Loucy (cell line): Measurements from ENCODE around the gene ALDH1L1.

Source experiments
- H2AFZ ChIP-seq: fragments of 200-600 bp; sonication (generic); 2 replicates; pipeline ENCODE4 v1.6.0; 2016; ENCODE audit warnings: antibody characterized with exemption, mild to moderate bottlenecking, low read length, moderate library complexity
- H3F3A ChIP-seq: fragments of 200-600 bp; 2 replicates; pipeline ENCODE4 v1.6.0; 2016; ENCODE audit warnings: antibody characterized with exemption, low read depth, mild to moderate bottlenecking
- H3K27me3 ChIP-seq: fragments of 200-600 bp; sonication (generic); 2 replicates; pipeline ENCODE4 v1.6.1; 2014; ENCODE audit warnings: low read length, mild to moderate bottlenecking; ENCODE audit not compliant: insufficient read depth, poor library complexity, severe bottlenecking
- H3K36me3 ChIP-seq: fragments of 200-600 bp; sonication (generic); 2 replicates; pipeline ENCODE4 v1.6.1; 2016; ENCODE audit warnings: low read length; ENCODE audit not compliant: insufficient read depth
- H3K4me1 ChIP-seq: fragments of 200-600 bp; sonication (generic); 2 replicates; pipeline ENCODE4 v1.5.1; 2014; ENCODE audit warnings: low read length, mild to moderate bottlenecking; ENCODE audit not compliant: insufficient read depth, poor library complexity, severe bottlenecking
- H3K4me2 ChIP-seq: fragments of 200-600 bp; sonication (generic); 2 replicates; pipeline ENCODE4 v1.6.0; 2014; ENCODE audit warnings: antibody characterized with exemption, low read length, low read depth, mild to moderate bottlenecking; ENCODE audit not compliant: poor library complexity, severe bottlenecking
- H3K4me3 ChIP-seq: fragments of 200-600 bp; sonication (generic); 2 replicates; pipeline ENCODE4 v1.5.1; 2014; ENCODE audit warnings: low read length, mild to moderate bottlenecking, mixed read lengths; ENCODE audit not compliant: poor library complexity, severe bottlenecking
- H3K79me2 ChIP-seq: fragments of 200-600 bp; sonication (generic); 2 replicates; pipeline ENCODE4 v1.6.1; 2014; ENCODE audit warnings: low read length; ENCODE audit not compliant: insufficient read depth
- H3K9ac ChIP-seq: fragments of 200-600 bp; sonication (generic); 2 replicates; pipeline ENCODE4 v1.6.0; 2014; ENCODE audit warnings: mild to moderate bottlenecking, low read depth, low read length, moderate library complexity; ENCODE audit not compliant: poor library complexity, severe bottlenecking
- H3K9me2 ChIP-seq: fragments of 200-600 bp; sonication (generic); replicated peaks from 2 replicates; pipeline ENCODE4 v1.6.1; 2016; ENCODE audit warnings: low read depth, low read length, mixed read lengths
- H3K9me3 ChIP-seq: fragments of 200-600 bp; sonication (generic); 2 replicates; pipeline ENCODE4 v1.6.1; 2014; ENCODE audit warnings: mild to moderate bottlenecking, antibody characterized with exemption, low read length, low read depth; ENCODE audit not compliant: insufficient read depth
- H4K20me1 ChIP-seq: fragments of 200-600 bp; sonication (generic); 2 replicates; pipeline ENCODE4 v1.6.0; 2014; ENCODE audit warnings: antibody characterized with exemption, low read length, mild to moderate bottlenecking; ENCODE audit not compliant: insufficient read depth, poor library complexity, severe bottlenecking
- CTCF ChIP-seq: fragments of 200-600 bp; sonication (generic); conservative IDR thresholded peaks from 2 replicates; pipeline ENCODE4 v1.5.1; 2014; ENCODE audit warnings: mild to moderate bottlenecking, antibody characterized with exemption, low read length
- EZH2phosphoT487 ChIP-seq: fragments of 200-600 bp; IDR thresholded peaks from 2 replicates; pipeline ENCODE4 v1.6.1; 2018; ENCODE audit warnings: antibody characterized with exemption, mild to moderate bottlenecking, moderate library complexity, borderline replicate concordance

Gene ALDH1L1

GRCh38 chr3:126105691-126106187 is 74.6 kb downstream of the ALDH1L1 start:
- Histone ChIP-seq H4K20me1 (no peaks in the 10 kb centered on the region), H3K9me2 (no peaks in the 10 kb centered on the region), H2AFZ (no peak overlapping the region), H3K9ac (no peak overlapping the region), H3K4me2 (no peak overlapping the region), H3K9me3 (no peaks in the 10 kb centered on the region), H3K36me3 (no peaks in the 10 kb centered on the region), H3K4me3 (no peak overlapping the region), H3K4me1 (no peaks in the 10 kb centered on the region), H3K27me3 (no peaks in the 10 kb centered on the region), H3F3A (no peaks in the 10 kb centered on the region), H3K79me2 (no peaks in the 10 kb centered on the region)
- no peak for TF ChIP-seq CTCF

GRCh38 chr3:126104742-126105605 is 75.4 kb downstream of the ALDH1L1 start:
- Histone ChIP-seq H3K9me2 (no peaks in the 10 kb centered on the region), H3K9ac (no peak overlapping the region), H4K20me1 (no peaks in the 10 kb centered on the region), H3K4me2 (no peak overlapping the region), H3K36me3 (no peaks in the 10 kb centered on the region), H3K79me2 (no peaks in the 10 kb centered on the region), H3K4me1 (no peaks in the 10 kb centered on the region), H2AFZ (no peak overlapping the region), H3K4me3 (no peak overlapping the region), H3K9me3 (no peaks in the 10 kb centered on the region), H3F3A (no peaks in the 10 kb centered on the region), H3K27me3 (no peaks in the 10 kb centered on the region)
- TF ChIP-seq EZH2phosphoT487 = no peak
- TF ChIP-seq CTCF = no peak

GRCh38 chr3:126104028-126104635 is 76.3 kb downstream of the ALDH1L1 start:
- Histone ChIP-seq H3K4me2 (no peak overlapping the region), H3K9ac (no peak overlapping the region), H4K20me1 (no peaks in the 10 kb centered on the region), H3K79me2 (no peaks in the 10 kb centered on the region), H3K9me3 (no peaks in the 10 kb centered on the region), H3K27me3 (no peaks in the 10 kb centered on the region), H3K36me3 (no peaks in the 10 kb centered on the region), H3K9me2 (no peaks in the 10 kb centered on the region), H3K4me1 (no peaks in the 10 kb centered on the region), H3K4me3 (no peak overlapping the region), H2AFZ (no peak overlapping the region), H3F3A (no peaks in the 10 kb centered on the region)
- TF ChIP-seq CTCF (no peak), EZH2phosphoT487 (no peak)
